Heart left ventricle (tissue), 16 donors: ENCODE data around the gene FRMPD4. TPM values are rescaled to one million over a fixed set of nuclear protein-coding genes. Genes with fewer than 3 reads are reported as not detected.

Source experiments
- ATAC-seq, 4 donors: fragments of 200-7000 bp; cut with Tn5 transposase; one replicate each; pipeline ENCODE4 v1.9.1; 2020 to 2022; ENCODE audit warnings: moderate library complexity in 4 of 4, mild to moderate bottlenecking in 3 of 4, moderate number of reproducible peaks in 1 of 4
- DNase-seq, 5 donors: peaks; one replicate each; pipeline ENCODE4 v3.0.0-alpha.2; 2020
- H3K27ac ChIP-seq, 12 donors: fragments of 200-600 bp; sonication (generic) in 4 of 12; one replicate each; pipeline versions ENCODE4 v1.5.0 to v1.8.0; 2016 to 2022; ENCODE audit warnings: mild to moderate bottlenecking in 2 of 12
- H3K27me3 ChIP-seq, 9 donors: fragments of 200-600 bp; sonication (generic) in 2 of 9; one replicate each; pipeline versions ENCODE4 v1.5.1 to v1.8.0; 2016 to 2022; ENCODE audit warnings: mild to moderate bottlenecking in 3 of 9
- H3K36me3 ChIP-seq, 9 donors: fragments of 200-600 bp; sonication (generic) in 2 of 9; one replicate each; pipeline versions ENCODE4 v1.5.0 to v1.8.0; 2018 to 2022; ENCODE audit warnings: mild to moderate bottlenecking in 2 of 9
- H3K4me1 ChIP-seq, 12 donors: fragments of 200-600 bp; sonication (generic) in 4 of 12; one replicate each; pipeline versions ENCODE4 v1.5.0 to v1.8.0; 2016 to 2022; ENCODE audit warnings: mild to moderate bottlenecking in 3 of 12
- H3K4me3 ChIP-seq, 12 donors: fragments of 200-600 bp; sonication (generic) in 4 of 12; one replicate each; pipeline versions ENCODE4 v1.5.0 to v1.8.0; 2017 to 2022; ENCODE audit warnings: mild to moderate bottlenecking in 9 of 12, moderate library complexity in 4 of 12
- H3K9me3 ChIP-seq, 12 donors: fragments of 200-600 bp; sonication (generic) in 4 of 12; one replicate each; pipeline versions ENCODE4 v1.5.0 to v1.8.0; 2016 to 2022; ENCODE audit warnings: mild to moderate bottlenecking in 1 of 12
- CTCF ChIP-seq, 12 donors: fragments of 200-600 bp; sonication (generic) in 4 of 12; IDR thresholded peaks; one replicate each; pipeline versions ENCODE4 v1.5.0 to v1.8.0; 2018 to 2022; ENCODE audit warnings: antibody characterized with exemption in 12 of 12, mild to moderate bottlenecking in 5 of 12
- POLR2A ChIP-seq, 2 donors: fragments of 450-650 bp; IDR thresholded peaks; one replicate each; pipeline ENCODE4 v1.6.1; 2017; ENCODE audit warnings: antibody characterized with exemption in 2 of 2, mild to moderate bottlenecking in 2 of 2, moderate library complexity in 2 of 2
- WGBS, 4 donors: extraction: QIAGEN DNeasy Blood & Tissue Kit in 2 of 4; methylation state at CpG; one replicate each; pipeline versions ENCODE4 v1.1.5 to v1.1.7; 2013 to 2018; 5-methylcytosine and 5-hydroxymethylcytosine counted together
- intact Hi-C, 10 donors: fragments of 100-400 bp; cut with DNase I; formaldehyde crosslinking; loops; one replicate each; pipeline versions ENCODE4 v1.11.1 to v1.14.2; 2022
- polyA plus RNA-seq, 2 donors: library from polyadenylated mRNA; stranded (reverse); fragments of 200-250 nt; gene quantifications; one replicate each; pipeline ENCODE4 v1.2.3, GENCODE V29; 2013
- total RNA-seq, 9 donors: library from RNA; depleted of rRNA in 2 of 9; stranded (reverse); fragments of >200 nt in 2 of 9; fragmentation: NEBNext Ultra II Directional in 3 of 9; extraction: Animal tissue kit (Norgen Biotek cat#: 25700) in 3 of 9; gene quantifications; one replicate each; pipeline versions ENCODE4 v1.1.0 to v1.2.4, GENCODE V29; 2016 to 2023
- donor health status: ischemic (EF 13 %, LVEDD 7.1; RV severe dilation, severe dysfunction).
- donor health status: healthy with polysubstance abuse.
- donor health status: DM: no; HTN: yes; CAD: no.
- donor health status: DM: no; HTN: no; CAD: no.
- donor health status: ischemic (EF 25% LVEDD 6.9; RV normal size, moderate dysfunction).
- donor health status: ischemic (EF 25% LVEDD 5.7; RV mildly dilated, moderate dysfunction).
- donor health status: healthy.
- donor health status: DM: yes; HTN: yes; CAD: no.
- donor health status: ischemic (EF 35%, LVEDD 5.7; RV mildly dilated, moderate dysfunction).
- donor health status: nonischemic (EF 11% LVEDD 7.7; RV severe dilation, severe dysfunction).
- donor health status: DM: yes; HTN: yes; CAD: no.
- donor health status: PGD.
- donor health status: ischemic (EF 29% LVEDD 5.4; RV normal size, mild dysfunction).
- donor health status: nonischemic (EF 23%, LVEDD 6.1; RV moderate dilation, normal function).

Gene FRMPD4
- total and polyA plus RNA-seq, 11 donors, result 0.07 to 4.2 (median 1.4) TPM

- H3K4me1 ChIP-seq, result no peaks in the 10 kb centered on the region
- WGBS, 4 donors, result 80 to 90% (median 83%) methylated on average over 3 of the region's 3 CpGs
- H3K27ac ChIP-seq, result no peak overlapping the region
- no peaks in the 10 kb centered on the region for H3K9me3 ChIP-seq
- ATAC-seq (no peak), DNase-seq (no peak)
- H3K4me3 ChIP-seq, result no peak overlapping the region
- no peaks in the 10 kb centered on the region for H3K36me3 ChIP-seq
- H3K27me3 ChIP-seq, result peaks cover 0 to 5% (median 0%) of the 10 kb centered on the region in 9 donors
- no peak for TF ChIP-seq CTCF (IDR thresholded peaks at IDR 0.05)
- intact Hi-C loops, result no loop called here
These were observed 241.4 kb downstream of the FRMPD4 start for GRCh38 chrX:12379671-12380070.

GRCh38 chrX:12383196-12383595 lies 244.9 kb downstream of the FRMPD4 start:
- intact Hi-C loops, result no loop called here
- Histone ChIP-seq H3K36me3 (no peaks in the 10 kb centered on the region), H3K27me3 (no peaks in the 10 kb centered on the region), H3K4me3 (no peak overlapping the region), H3K4me1 (no peaks in the 10 kb centered on the region), H3K27ac (no peak overlapping the region), H3K9me3 (no peaks in the 10 kb centered on the region)
- ATAC-seq (no peak), DNase-seq (no peak)
- 36 to 58% (median 51%) methylated on average over 2 of the region's 2 CpGs for WGBS, 4 donors
- no peak for TF ChIP-seq POLR2A (IDR thresholded peaks at IDR 0.05)
- peak in 2 of 12 donors; percentile 12 to 14 for TF ChIP-seq CTCF (IDR thresholded peaks at IDR 0.05)

DNA sequence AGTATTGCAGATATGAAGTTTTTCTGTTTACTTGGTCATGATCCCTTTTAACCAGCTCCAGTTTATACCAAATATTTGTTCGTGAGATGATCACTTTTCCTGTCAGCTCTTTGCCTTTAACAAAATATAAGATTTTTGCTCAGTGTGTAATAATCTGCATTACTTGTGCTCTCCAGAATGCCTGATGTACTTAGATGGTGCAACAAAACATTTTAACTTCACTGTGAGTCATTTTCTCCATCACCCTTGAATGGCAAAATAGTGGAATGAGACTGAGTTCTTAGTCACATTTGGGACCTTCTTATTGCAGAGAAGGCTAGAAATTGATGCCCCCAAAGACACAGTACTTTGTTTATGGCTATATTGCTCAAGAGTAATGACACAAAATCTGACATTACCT lies 252.0 kb downstream of the FRMPD4 start:
- no peak for ATAC-seq
- H3K27ac ChIP-seq, result no peak overlapping the region
- H3K27me3 ChIP-seq, result peaks cover 0 to 3% (median 0%) of the 10 kb centered on the region in 9 donors
- TF ChIP-seq CTCF (IDR thresholded peaks at IDR 0.05) (no peak), POLR2A (IDR thresholded peaks at IDR 0.05) (no peak)
- peaks cover 0 to 3% (median 0%) of the 10 kb centered on the region in 12 donors for H3K9me3 ChIP-seq
- intact Hi-C loops, result no loop called here
- DNase-seq, result no peak
- no peaks in the 10 kb centered on the region for H3K36me3 ChIP-seq
- H3K4me1 ChIP-seq, result no peaks in the 10 kb centered on the region
- no peak overlapping the region for H3K4me3 ChIP-seq
- WGBS, 4 donors, result 76 to 93% (median 91%) methylated on average over 1 of the region's 1 CpG

- Histone ChIP-seq H3K27me3 (peaks cover 0 to under 1% (median 0%) of the 10 kb centered on the region in 9 donors), H3K36me3 (no peaks in the 10 kb centered on the region), H3K4me3 (no peak overlapping the region), H3K4me1 (peaks cover 0 to 1% (median 0%) of the 10 kb centered on the region in 12 donors), H3K9me3 (no peaks in the 10 kb centered on the region), H3K27ac (no peak overlapping the region)
- no peak for DNase-seq
- intact Hi-C loops, result no loop called here
- ATAC-seq, result no peak
- TF ChIP-seq CTCF (IDR thresholded peaks at IDR 0.05), result no peak
- no peak for TF ChIP-seq POLR2A (IDR thresholded peaks at IDR 0.05)
These were observed 258.3 kb downstream of the FRMPD4 start for GRCh38 chrX:12396584-12396983.
